IMR-90 (cell line): ENCODE measurements around the gene GPR35. TPM values are rescaled to one million over a fixed set of nuclear protein-coding genes. Genes with fewer than 3 reads are reported as not detected.
A peak's percentile ranks its signal among the peaks of the same experiment; 100 is the strongest.

Experiments
- ATAC-seq: fragments of 200-7000 bp; cut with Tn5 transposase; 2 replicates; pipeline ENCODE4 v1.9.1; 2020; ENCODE audit warnings: low read depth, mild to moderate bottlenecking, moderate library complexity
- BruUV-seq: library from RNA; stranded (reverse); fragments of 400-500 nt; replicated peaks from 2 replicates; lab custom pipeline; 2021; lab: Mats Ljungman, UMichigan
- CTCF ChIA-PET: fragments of 300-600 bp; formaldehyde crosslinking; extraction: SDS; loops from one replicate; lab custom pipeline; 2021; ENCODE audit warnings: antibody characterized with exemption; lab: Yijun Ruan, JAX
- POLR2A ChIA-PET: fragments of 300-600 bp; sonication (Branson Sonifier 250); formaldehyde crosslinking; loops from one replicate; lab custom pipeline; 2022; ENCODE audit warnings: antibody characterized with exemption; ENCODE audit not compliant: unreplicated experiment; lab: Charles Lee
- DNase-seq: peaks from one replicate; pipeline ENCODE4 v3.0.0; 2013
- H2AFZ ChIP-seq: replicated peaks from 2 replicates; pipeline ENCODE3; 2013; ENCODE audit warnings: low read length, mild to moderate bottlenecking; ENCODE audit not compliant: poor library complexity
- H2AK5ac ChIP-seq: 2 replicates; pipeline ENCODE4 v1.6.1; 2013; ENCODE audit warnings: low read depth, low read length, inconsistent platforms
- H2AK9ac ChIP-seq: replicated peaks from 2 replicates; pipeline ENCODE3; 2013; ENCODE audit warnings: mild to moderate bottlenecking, low read depth, low read length, moderate library complexity; ENCODE audit not compliant: poor library complexity
- H2BK120ac ChIP-seq: 2 replicates; pipeline ENCODE4 v1.6.1; 2013; ENCODE audit warnings: low read depth, low read length, inconsistent platforms
- H2BK15ac ChIP-seq: 3 replicates; pipeline ENCODE4 v1.6.1; 2013; ENCODE audit warnings: low read depth, low read length, inconsistent platforms
- H2BK20ac ChIP-seq: 2 replicates; pipeline ENCODE4 v1.6.1; 2013; ENCODE audit warnings: low read depth, mild to moderate bottlenecking, inconsistent platforms, low read length, moderate library complexity
- H2BK5ac ChIP-seq: 2 replicates; pipeline ENCODE4 v1.6.1; 2013; ENCODE audit warnings: mild to moderate bottlenecking, low read depth, low read length, inconsistent platforms; ENCODE audit not compliant: poor library complexity, severe bottlenecking
- H3K14ac ChIP-seq: replicated peaks from 2 replicates; pipeline ENCODE4 v1.6.1; 2013; ENCODE audit warnings: low read depth, low read length, inconsistent platforms
- H3K18ac ChIP-seq: 2 replicates; pipeline ENCODE4 v1.6.1; 2013; ENCODE audit warnings: low read depth, low read length, control low read depth
- H3K23ac ChIP-seq: 2 replicates; pipeline ENCODE4 v1.6.1; 2013; ENCODE audit warnings: low read depth, low read length, inconsistent platforms
- H3K27ac ChIP-seq: 2 replicates; pipeline ENCODE4 v1.5.1; 2013; ENCODE audit warnings: mild to moderate bottlenecking, control low read depth, low read length; ENCODE audit not compliant: insufficient read depth
- H3K27me3 ChIP-seq: 2 replicates; pipeline ENCODE4 v1.6.1; 2013; ENCODE audit warnings: low read length; ENCODE audit not compliant: control insufficient read depth, insufficient read depth
- H3K36me3 ChIP-seq: 2 replicates; pipeline ENCODE4 v1.6.1; 2013; ENCODE audit warnings: low read length, mixed read lengths; ENCODE audit not compliant: control insufficient read depth, insufficient read depth
- H3K4ac ChIP-seq: 2 replicates; pipeline ENCODE4 v1.6.1; 2013; ENCODE audit warnings: low read depth, low read length, inconsistent platforms
- H3K4me1 ChIP-seq: 2 replicates; pipeline ENCODE4 v1.6.1; 2013; ENCODE audit warnings: low read length, mixed read lengths; ENCODE audit not compliant: control insufficient read depth, insufficient read depth
- H3K4me2 ChIP-seq: 2 replicates; pipeline ENCODE4 v1.6.1; 2013; ENCODE audit warnings: low read depth, mild to moderate bottlenecking, control low read depth, low read length, moderate library complexity
- H3K4me3 ChIP-seq: 2 replicates; pipeline ENCODE4 v1.5.1; 2013; ENCODE audit warnings: low read depth, mild to moderate bottlenecking, control low read depth, low read length, moderate library complexity; ENCODE audit not compliant: insufficient read depth
- H3K56ac ChIP-seq: 2 replicates; pipeline ENCODE4 v1.6.1; 2013; ENCODE audit warnings: low read length, inconsistent platforms; ENCODE audit not compliant: insufficient read depth; ENCODE audit errors: extremely low read depth
- H3K79me1 ChIP-seq, 2 experiments: 2 replicates each; pipeline ENCODE4 v1.6.1; 2013; ENCODE audit warnings: low read length in 2 of 2, inconsistent platforms in 1 of 2, low read depth in 1 of 2
- H3K9ac ChIP-seq: 2 replicates; pipeline ENCODE4 v1.6.1; 2013; ENCODE audit warnings: low read depth, low read length, control low read depth
- H3K9me1 ChIP-seq: 2 replicates; pipeline ENCODE4 v1.6.1; 2013; ENCODE audit warnings: low read length, inconsistent platforms; ENCODE audit not compliant: insufficient read depth
- H3K9me3 ChIP-seq: 2 replicates; pipeline ENCODE4 v1.6.1; 2013; ENCODE audit warnings: low read length; ENCODE audit not compliant: control insufficient read depth, insufficient read depth
- H4K20me1 ChIP-seq: 2 replicates; pipeline ENCODE4 v1.6.1; 2013; ENCODE audit warnings: low read length, inconsistent platforms; ENCODE audit not compliant: insufficient read depth
- H4K5ac ChIP-seq: 2 replicates; pipeline ENCODE4 v1.6.1; 2013; ENCODE audit warnings: mild to moderate bottlenecking, low read depth, low read length, control low read depth
- H4K8ac ChIP-seq, 2 experiments: 2 replicates each; pipeline ENCODE4 v1.6.1; 2013; ENCODE audit warnings: low read depth in 2 of 2, low read length in 2 of 2, control low read depth in 1 of 2, inconsistent platforms in 1 of 2
- H4K91ac ChIP-seq: 2 replicates; pipeline ENCODE4 v1.6.1; 2013; ENCODE audit warnings: low read depth, low read length, inconsistent platforms; ENCODE audit not compliant: insufficient read depth
- RAD21 ChIP-seq: IDR thresholded peaks from 2 replicates; pipeline ENCODE4 v1.6.1; 2012; ENCODE audit warnings: low read length, improper control_type of control experiment
- SMC3 ChIP-seq: fragments of 150-350 bp; IDR thresholded peaks from 2 replicates; pipeline ENCODE4 v1.6.1; 2016; ENCODE audit warnings: low read depth, mild to moderate bottlenecking, antibody characterized with exemption, low read length, moderate library complexity
- WGBS, 2 experiments: methylation state at CpG; one replicate each; pipeline versions ENCODE4 v1.1.5 to v1.1.7; 2013; ENCODE audit warnings: missing lambda C conversion rate in 2 of 2; ENCODE audit not compliant: insufficient read length in 1 of 2; ENCODE audit errors: extremely low coverage in 2 of 2; 5-methylcytosine and 5-hydroxymethylcytosine counted together
- dilution Hi-C: fragments of 300-500 bp; cut with HindIII; formaldehyde crosslinking; loops from one replicate; pipeline ENCODE4 v1.14.3; 2018; ENCODE audit warnings: low sequenced_read_pairs; ENCODE audit not compliant: unreplicated experiment
- in situ Hi-C: fragments of 300-500 bp; cut with MboI; formaldehyde crosslinking; loops from 3 replicates; pipeline ENCODE4 v1.14.3; 2019; ENCODE audit warnings: low sequenced_read_pairs, inconsistent platforms, mixed read lengths
- intact Hi-C: fragments of 100-400 bp; cut with micrococcal nuclease; formaldehyde crosslinking; loops from 2 replicates; pipeline ENCODE4 v1.10.0; 2022
- polyA plus RNA-seq, 3 experiments: library from polyadenylated mRNA; depleted of rRNA; stranded (reverse); fragments of >200 nt; gene quantifications; 2 replicates each; pipeline ENCODE4 v1.2.3, GENCODE V29; 2012; ENCODE audit warnings: low replicate concordance in 1 of 3
- total RNA-seq: library from RNA; depleted of rRNA; stranded (reverse); fragments of >200 nt; gene quantifications from 2 replicates; pipeline ENCODE4 v1.2.3, GENCODE V29; 2012
- TF ChIP-seq, protein P1 (sequence below): conservative IDR thresholded peaks from 2 replicates; pipeline ENCODE4 v1.5.1; 2012; ENCODE audit warnings: mild to moderate bottlenecking, low read depth, low read length, improper control_type of control experiment
- TF ChIP-seq, protein P2 (sequence below): fragments of 150-350 bp; IDR thresholded peaks from 2 replicates; pipeline ENCODE4 v1.6.1; 2017; ENCODE audit warnings: mild to moderate bottlenecking, antibody characterized with exemption, low read length, low read depth

GPR35 gene
- total and polyA plus RNA-seq, 2 of the 4 experiments (the other 2 are of a cell fraction), result 0.31 TPM; not detected in 1

GRCh38 chr2:240595381-240596079 lies 29.8 kb upstream of the GPR35 start:
- TF ChIP-seq, protein P1, sequence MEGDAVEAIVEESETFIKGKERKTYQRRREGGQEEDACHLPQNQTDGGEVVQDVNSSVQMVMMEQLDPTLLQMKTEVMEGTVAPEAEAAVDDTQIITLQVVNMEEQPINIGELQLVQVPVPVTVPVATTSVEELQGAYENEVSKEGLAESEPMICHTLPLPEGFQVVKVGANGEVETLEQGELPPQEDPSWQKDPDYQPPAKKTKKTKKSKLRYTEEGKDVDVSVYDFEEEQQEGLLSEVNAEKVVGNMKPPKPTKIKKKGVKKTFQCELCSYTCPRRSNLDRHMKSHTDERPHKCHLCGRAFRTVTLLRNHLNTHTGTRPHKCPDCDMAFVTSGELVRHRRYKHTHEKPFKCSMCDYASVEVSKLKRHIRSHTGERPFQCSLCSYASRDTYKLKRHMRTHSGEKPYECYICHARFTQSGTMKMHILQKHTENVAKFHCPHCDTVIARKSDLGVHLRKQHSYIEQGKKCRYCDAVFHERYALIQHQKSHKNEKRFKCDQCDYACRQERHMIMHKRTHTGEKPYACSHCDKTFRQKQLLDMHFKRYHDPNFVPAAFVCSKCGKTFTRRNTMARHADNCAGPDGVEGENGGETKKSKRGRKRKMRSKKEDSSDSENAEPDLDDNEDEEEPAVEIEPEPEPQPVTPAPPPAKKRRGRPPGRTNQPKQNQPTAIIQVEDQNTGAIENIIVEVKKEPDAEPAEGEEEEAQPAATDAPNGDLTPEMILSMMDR, result 0 out of 2 replicates have a peak, but pooled peaks have one; percentile 29
- TF ChIP-seq SMC3, result peak; percentile 23; the same call in 1 of the 2 replicates
- TF ChIP-seq, protein P2, sequence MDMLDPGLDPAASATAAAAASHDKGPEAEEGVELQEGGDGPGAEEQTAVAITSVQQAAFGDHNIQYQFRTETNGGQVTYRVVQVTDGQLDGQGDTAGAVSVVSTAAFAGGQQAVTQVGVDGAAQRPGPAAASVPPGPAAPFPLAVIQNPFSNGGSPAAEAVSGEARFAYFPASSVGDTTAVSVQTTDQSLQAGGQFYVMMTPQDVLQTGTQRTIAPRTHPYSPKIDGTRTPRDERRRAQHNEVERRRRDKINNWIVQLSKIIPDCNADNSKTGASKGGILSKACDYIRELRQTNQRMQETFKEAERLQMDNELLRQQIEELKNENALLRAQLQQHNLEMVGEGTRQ, result no peak
- TF ChIP-seq RAD21, result peak; percentile 30; the same call in 1 of the 2 replicates
- Histone ChIP-seq H3K9me3 (no peaks in the 10 kb centered on the region), H2BK120ac (no peak overlapping the region), H3K27me3 (no peaks in the 10 kb centered on the region), H3K4me3 (no peak overlapping the region), H2BK15ac (no peak overlapping the region), H2AK5ac (no peak overlapping the region), H3K18ac (no peak overlapping the region), H3K9ac (no peak overlapping the region), H4K91ac (no peak overlapping the region), H3K56ac (no peak overlapping the region), H3K4ac (no peak overlapping the region), H3K4me2 (no peak overlapping the region), H4K20me1 (no peaks in the 10 kb centered on the region; the same call in 1 of the 2 replicates), H3K36me3 (peaks cover 35% of the 10 kb centered on the region), H2BK5ac (no peak overlapping the region), H3K79me1 (peaks cover 0 to 22% of the 10 kb centered on the region in 2 experiments; a peak in 2 of 4 replicates), H3K14ac (no peak overlapping the region), H3K27ac (no peak overlapping the region), H3K4me1 (no peaks in the 10 kb centered on the region), H2BK20ac (no peak overlapping the region), H2AFZ (no peak overlapping the region), H3K23ac (no peak overlapping the region), H2AK9ac (no peak overlapping the region), H4K8ac (no peak overlapping the region), H3K9me1 (no peaks in the 10 kb centered on the region), H4K5ac (no peak overlapping the region)
- no peak for DNase-seq
- BruUV-seq, result no TSS peak
- in situ Hi-C loops (no loop called here), intact Hi-C loops (no loop called here), dilution Hi-C loops (no loop called here)
- POLR2A ChIA-PET, result no interaction called here
- CTCF ChIA-PET, result no interaction called here
- WGBS, 2 experiments, result 69% methylated on average over 11 of the region's 18 CpGs; no CpG with 5 or more reads in 1 of the 2 experiments
- ATAC-seq, result peak; percentile 64
